ENCODE measurements around the gene IYD.
"Not testable (repeated sequence)": the region's sequence is repeated elsewhere in the genome, so short reads cannot be mapped to it uniquely, and the experiment has no call there.

The IYD gene

DNA sequence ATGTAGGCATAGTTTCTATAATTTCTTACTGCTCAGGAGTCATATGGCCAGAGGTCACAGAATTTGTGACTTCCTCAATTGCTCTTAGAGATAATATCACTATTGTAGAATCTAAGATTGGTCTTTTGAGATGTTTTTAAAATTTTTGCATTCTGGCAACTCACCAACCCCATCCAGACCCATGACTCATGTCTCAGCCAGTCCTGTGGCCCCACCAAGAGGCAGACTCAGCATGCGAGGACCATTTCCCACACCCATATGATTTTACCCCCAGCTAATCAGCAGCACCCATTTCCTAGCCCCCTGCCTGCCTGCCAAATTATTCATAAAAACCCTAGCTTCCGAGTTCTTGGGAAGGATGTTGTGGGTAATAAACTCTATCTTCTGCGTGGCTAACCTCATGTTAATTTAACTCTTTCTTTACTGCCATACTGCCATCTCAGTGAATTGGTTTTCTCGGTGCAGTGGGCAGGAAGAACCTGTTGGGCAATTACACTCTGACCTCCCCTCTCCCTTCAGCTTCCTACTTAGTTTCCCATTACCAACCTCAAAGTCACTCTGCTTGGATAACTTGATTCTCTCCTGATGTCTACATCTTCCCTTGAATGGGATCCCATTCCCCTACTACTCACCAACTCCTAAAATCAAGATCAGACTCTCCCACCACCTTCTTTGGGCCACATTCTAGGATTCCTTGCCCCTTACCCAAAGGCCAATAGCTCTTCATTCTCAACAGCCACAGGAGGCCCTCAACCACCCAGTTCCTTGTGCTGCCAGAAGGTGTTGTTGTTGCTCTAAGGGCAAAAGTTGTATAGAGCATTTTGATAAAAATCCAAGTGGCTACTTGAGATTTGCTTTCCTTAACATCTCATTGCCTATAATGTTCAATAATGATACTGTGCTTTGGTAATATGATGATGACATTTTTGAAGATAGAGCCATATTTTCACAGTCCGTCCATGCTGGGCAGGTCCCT is 16.2 kb upstream of the IYD start:
- no peak for DNase-seq (ENCODE audit: low read depth, low spot score)

DNA sequence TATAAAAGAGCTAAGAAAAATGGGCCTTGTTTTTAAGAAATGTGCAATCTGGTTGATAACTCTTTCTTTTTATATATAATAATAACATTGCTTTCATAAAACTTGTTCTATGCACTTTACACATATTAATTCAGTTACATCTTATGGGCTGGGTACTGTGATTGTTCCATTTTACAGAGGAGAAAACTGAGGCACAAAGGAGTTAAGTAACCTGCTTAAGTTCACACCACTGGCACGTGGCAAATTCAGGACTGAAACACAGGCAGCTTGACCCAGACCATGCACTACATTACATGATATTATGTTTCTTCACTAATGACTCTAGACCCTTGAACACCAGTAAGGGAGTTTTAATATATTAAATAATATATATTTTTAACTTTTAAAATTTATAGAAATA is 15.4 kb upstream of the IYD start:
- DNase-seq (ENCODE audit: low read depth, low spot score), result no peak

DNA sequence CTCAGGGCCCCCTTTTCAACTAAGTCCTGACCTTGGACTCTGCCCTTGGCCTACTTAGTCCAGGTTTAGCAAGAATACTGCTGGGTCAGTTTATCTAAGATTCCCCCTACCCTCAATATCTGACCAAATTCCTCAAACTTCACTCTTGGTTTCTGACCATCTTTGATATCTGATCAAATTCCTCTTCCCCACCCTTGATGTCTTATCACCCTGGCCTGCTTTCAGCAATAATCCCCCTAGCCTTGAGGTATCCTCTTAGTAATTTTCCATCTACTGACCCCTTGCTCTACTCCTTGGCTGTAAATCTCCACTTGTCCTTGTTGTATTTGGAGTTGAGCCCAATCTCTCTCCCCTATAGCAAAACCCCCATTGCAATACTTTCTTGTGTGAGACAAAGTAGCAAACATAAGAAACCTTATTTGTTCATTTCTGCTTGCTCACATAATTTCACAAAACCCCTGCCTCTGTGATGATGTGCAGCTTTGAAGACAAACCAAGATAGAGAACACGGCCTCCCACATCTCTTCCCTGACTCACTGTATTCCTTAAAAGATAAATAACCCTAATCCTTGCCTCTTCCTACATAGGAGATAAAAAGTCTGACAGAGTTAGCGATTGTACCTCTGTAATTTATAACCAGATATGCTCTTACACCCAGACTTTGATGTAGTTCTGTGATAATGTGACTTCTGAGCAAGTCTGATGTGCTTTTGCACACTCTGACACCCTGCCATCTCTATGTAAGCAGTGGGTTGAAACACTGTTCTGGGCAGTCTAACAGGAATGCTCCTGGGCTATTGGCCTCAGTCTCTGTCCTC is 13.8 kb upstream of the IYD start:
- DNase-seq (ENCODE audit: low read depth, low spot score), result no peak

DNA sequence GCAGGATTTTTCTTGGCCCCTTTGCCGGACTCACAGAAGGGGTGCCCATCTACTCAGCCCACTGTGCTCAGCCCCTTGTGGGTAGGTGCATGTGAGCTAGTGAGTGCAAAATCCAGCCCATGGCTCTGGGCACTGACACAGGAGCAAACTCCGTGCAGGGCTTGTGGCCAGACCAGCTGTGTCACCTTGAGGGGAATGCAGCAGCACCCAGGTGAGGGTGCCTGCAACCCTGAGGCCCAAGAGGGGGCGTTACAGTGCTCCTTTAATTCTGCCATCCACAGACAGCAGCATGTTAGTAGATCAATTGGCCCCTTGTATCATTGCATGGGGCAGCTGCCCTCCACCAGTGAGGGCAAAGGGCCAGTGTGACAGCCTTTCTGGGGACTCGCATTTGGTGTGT is 12.9 kb upstream of the IYD start:
- DNase-seq (ENCODE audit: low read depth, low spot score), result no peak

DNA sequence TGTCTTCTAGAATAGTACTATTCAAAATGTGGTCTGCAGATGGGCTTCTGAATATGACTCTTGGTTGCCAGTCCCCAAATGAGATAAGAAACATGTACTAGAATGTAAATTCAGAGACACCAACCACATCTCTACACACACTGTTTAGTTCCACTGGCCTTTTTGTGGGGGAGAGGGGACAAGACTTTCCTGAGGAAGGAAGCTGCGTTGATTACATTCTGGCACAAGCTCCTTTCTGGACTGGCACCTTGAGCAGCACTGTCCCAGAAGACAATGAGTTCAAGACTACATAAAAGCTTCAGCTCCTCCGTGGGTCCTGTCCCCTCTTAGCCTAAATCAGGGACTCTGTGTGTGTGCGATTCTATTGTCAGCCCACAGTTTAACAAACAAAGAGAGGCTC is 6.9 kb upstream of the IYD start:
- DNase-seq (ENCODE audit: low read depth, low spot score), result no peak

DNA sequence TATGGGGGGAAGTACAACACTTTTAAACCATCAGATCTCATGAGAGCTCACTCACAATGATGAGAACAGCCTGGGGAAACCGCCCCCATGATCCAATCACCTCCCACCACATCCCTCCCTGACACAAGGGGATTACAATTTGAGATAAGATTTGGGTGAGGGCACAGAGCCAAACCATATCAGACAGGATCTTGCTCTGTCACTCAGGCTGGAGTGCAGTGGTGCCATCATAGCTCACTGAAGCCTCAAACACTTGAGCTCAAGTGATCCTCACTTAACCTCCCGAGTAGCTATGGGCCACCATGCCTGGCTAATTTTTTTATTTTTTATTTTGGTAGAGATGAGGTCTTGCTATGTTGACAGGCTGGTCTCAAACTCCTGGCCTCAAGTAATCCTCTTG is 5.1 kb upstream of the IYD start:
- DNase-seq (ENCODE audit: low read depth, low spot score), result no peak

DNA sequence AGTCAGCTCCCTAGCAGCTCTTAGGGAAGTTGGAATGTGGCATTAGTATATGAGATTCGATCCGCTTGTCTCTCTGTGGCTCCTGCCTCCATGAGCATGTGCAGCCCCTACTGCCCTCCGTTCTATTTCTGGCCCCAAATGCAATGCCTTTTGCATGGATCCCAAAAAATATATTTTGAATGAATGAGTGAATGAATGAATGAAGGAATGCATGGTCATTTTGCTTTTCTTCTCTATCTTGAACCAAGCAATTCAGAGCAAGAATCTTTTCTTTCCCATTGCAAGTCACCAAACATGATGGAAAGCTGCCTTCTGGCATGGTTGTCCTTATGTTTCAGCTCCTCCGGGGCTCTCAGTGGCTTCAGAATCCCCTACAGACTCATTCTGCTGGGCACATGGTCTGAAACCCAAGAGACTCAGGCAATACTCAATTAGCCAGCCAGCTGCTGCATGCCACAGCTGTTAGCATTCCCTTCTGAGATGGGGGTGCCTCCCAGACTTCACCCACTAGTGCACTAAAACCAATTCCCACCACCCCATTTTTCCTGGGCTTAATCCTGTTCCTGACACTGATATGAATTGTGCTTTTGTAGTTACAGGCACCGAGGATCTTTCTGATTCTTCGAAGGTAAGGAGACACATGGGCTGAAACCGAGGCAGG is 2.6 kb upstream of the IYD start:
- no peak for DNase-seq (ENCODE audit: low read depth, low spot score)

DNA sequence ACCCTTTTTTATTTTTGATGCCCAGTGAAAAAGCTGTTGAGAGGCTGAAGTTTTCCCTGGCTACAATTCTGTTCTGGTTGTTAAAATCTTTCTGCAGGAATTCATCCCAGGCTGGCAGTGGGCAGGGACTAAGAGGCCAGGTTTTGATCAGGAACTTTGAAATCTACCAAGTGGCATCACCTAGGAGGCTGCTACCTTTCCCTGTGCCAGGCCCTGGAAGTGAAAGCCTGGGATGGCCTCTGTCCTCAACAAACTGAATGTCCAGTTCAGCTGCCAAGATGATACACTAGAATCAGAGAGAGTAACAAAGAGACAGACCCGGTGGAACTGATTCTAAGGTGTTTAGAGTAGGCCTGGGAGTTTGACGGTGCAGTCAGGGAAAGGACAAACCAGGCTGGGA is 596 bp downstream of the IYD start:
- no peak for DNase-seq (ENCODE audit: low read depth, low spot score)

DNA sequence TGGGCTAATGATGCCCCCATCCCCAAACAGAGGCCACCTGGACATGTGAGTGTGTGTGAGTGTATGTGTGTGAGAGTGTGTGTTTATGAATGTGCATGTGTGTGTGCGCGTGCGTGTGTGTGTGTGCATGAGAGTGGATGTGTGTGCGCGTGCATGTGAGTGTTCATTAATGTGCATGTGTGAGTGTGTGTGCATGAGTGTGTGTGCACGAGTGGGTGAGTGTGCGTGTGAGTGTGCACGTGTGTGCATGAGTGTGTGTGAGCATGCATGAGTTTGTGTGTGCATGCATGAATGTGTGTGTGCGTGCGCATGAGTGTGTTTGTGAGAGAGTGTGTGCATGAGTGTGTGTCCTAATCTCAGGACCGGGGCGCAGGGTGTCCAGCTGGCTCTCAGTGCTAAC is 1.3 kb downstream of the IYD start:
- no peak for DNase-seq (ENCODE audit: low read depth, low spot score)

DNA sequence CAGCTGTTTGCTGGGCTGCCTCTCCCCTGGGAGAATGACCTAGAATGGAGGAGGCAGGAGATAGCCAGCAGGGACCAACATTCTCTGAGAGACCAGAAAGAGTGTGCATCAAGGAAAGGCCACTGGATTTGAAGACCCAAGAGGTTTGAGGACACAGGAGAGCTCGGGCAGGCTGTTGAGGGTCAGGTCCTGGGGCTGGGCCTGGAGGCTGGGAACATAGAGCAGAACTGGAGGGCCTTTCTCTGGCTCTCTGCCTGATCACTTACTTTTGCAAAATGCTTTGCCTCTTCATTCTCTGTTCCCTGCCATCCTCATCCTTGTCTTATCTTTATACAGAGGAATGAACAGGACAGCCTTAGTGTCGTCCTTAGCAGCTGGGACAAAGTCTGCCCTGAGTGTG is 2.5 kb downstream of the IYD start:
- DNase-seq (ENCODE audit: low read depth, low spot score), result no peak

DNA sequence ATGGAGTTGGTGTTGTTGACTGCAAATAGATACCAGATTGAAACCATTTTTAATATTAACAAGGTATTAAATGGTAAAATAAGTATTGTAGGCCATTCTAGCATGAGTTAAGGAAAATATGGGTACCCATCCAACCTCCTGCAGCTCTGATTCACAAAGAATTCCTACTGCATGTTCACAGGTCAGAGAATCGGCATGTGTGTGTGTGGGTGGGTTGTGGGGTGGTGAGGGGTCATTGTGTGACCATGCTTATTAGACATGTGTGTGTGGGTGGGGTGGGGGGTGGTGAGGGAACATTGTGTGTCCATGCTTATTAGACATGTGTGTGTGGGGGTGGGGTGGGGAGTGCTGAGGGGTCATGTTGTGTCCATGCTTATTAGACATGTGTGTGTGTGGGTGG is 3.2 kb downstream of the IYD start:
- DNase-seq (ENCODE audit: low read depth, low spot score), result no peak

DNA sequence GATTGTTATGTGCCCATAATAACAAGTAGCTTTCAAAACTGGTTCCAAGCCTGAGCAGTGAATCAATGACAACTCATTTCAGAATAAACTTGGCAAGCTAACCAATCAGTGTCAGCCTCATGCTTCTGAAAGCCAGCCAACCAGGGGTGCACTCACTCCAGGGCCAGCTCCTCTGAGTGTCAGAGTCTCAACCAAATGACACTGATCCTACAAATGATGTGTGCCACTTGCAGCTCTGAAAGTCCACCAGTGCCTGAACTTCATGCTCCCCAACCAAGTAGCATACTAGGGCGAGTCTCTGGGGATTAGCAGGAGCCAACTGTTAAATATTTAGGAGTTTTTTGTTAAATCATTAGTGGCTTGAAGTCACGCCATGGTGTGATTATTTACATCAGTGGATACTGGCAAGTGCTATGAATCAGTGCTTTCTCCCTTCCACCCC is 4.5 kb downstream of the IYD start:
- DNase-seq (ENCODE audit: low read depth, low spot score), result no peak

DNA sequence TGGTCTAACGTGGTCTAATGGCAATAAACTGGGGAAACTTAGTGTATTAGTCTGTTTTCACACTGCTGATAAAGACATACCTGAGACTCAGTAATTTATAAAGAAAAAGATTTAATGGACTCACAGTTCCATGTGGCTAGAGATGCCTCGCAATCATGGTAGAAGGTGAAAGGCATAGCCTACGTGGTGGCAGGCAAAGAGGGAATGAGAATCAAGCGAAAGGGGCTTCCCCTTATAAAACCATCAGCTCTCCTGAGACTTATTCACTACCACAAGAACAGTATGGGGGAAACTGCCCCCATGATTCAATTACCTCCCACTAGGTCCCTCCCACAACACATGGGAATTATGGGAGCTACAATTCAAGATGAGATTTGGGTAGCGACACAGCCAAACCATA is 5.5 kb downstream of the IYD start:
- not testable (repeated sequence) for DNase-seq (ENCODE audit: low read depth, low spot score)

DNA sequence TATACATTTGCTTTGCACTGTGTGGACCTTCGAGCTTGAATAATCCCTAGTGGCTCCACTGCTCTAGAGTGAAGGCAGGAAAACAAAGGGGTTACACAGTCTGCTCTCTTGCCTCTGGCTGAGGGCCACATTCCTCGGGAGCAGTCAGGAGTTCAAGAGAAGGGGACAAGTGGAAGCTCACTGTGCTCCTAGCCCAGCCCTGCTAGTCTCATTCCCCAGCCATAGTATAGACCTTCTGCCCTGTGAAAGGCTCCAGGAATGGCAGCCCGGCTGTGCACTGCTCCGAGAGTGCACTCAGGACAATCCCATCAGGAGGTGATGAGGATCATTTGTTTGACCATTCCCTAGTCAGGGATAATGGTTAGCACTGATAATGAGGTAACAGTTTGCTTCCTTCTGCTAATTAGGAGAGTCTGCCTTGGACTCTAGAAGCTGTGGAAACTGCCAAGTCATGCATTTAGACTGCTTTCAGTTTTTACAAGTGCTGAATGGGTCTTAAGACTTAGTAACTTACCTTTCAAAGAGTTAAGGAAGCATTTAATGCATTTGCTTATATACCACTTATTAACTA is 8.5 kb downstream of the IYD start:
- DNase-seq (ENCODE audit: low read depth, low spot score), result no peak

DNA sequence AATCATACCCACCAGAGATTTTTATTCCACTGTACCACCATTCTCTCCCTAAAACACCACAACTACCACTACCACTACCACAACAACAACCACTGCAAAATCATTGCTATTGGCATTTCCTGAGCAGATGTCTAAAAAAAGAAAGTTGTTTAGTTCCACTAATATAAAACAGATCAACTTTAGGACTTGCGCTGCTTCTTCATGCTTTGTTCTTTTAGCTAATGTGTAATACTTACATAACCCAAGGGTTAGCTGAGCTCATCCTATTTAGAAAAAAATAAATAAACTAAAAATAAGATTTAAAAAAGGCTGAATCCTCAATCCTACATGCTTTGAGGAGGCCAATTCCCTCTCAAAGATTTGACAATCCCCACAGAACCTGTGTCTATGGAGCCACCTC is 11.4 kb downstream of the IYD start:
- no peak for DNase-seq (ENCODE audit: low read depth, low spot score)

DNA sequence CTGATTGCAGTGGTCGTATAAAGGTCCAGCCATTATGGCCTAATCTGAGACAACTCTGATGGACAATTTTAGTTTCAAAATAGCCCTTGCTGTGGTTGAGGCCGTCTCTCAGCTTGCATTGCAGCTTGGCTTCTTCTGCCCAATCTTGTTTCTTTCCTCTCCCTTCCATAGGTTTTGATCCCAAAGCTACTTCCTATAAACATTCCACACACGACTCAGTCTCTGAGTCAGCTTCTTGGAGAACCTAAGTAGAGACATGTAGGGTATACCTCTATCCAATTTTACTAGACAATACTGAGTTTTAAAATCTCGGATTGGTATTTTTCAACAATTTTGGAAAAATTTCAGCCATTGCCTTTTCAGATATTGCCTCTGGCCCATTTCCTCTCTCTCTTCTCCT is 13.4 kb downstream of the IYD start:
- DNase-seq (ENCODE audit: low read depth, low spot score), result no peak

DNA sequence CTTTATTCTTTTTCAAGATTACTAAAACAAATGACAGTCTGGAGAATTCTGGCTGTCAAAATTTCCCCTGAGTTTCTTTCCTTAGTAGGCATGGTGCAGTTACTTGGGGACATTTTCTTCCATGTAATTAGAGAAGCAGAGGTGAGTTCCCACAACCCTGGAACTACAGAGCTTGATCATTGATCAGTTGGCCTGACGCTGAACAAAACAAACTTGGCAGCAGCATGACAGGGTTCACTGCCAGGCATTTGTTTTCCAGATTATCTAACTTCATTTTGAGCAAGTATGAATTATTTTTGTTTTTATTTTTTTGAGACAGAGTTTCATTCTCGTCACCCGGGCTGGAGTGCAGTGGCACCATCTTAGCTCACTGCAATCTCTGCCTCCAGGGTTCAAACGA is 22.6 kb downstream of the IYD start:
- no peak for DNase-seq (ENCODE audit: low read depth, low spot score)

DNA sequence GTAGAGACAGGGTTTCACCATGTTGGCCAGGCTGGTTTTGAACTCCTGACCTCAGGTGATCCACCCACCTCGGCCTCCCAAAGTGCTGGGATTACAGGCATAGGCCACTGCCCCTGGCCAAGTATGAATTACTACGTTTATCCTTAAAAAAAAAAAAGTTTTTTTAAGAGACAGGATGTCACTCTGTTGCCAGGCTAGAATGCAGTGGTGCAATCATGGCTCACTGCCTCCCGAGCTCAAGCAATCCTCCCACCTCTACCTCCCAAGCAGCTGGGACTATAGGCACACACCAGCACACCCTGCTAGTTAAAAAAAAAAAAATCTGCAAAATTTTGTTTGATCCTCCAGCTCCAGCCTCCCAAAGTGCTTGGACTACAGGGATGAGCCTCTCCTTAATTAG is 23.1 kb downstream of the IYD start:
- DNase-seq (ENCODE audit: low read depth, low spot score), result no peak

DNA sequence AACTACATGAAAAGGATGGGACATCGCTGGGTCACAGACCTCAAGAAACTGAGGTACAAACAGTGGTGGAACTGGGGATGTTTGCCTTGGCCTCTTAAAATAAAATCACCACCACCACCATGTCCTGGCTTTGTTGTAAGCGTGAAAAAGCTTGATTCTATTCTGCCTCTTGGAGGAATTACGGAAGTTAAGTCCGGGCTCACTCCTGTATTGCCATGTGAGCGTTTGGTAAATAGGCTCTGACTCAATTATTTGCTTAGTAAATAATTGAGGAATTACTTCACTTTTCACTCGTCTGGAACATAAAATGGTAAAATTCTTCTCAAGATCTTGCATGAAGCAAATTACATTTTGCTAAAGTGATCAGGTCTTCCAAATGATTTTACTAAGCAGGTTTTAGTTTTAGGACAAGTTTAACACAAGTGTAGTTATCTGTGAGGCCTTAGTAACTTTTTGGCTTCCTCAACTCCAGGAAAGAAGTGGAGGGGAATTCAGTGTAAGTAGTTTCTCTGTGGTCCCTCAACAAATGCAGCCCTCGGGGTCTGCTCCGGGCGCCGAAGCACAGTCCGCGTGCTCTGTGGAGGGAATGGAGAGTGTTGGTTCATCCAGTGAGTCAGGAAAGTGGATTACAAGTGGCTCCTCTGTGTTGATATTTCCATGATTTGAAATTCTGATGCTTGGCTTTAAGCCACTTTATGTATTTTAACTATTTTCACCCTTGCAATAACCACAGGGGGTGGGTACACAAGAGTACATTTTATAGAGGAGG is 23.8 kb downstream of the IYD start:
- no peak for DNase-seq (ENCODE audit: low read depth, low spot score)

DNA sequence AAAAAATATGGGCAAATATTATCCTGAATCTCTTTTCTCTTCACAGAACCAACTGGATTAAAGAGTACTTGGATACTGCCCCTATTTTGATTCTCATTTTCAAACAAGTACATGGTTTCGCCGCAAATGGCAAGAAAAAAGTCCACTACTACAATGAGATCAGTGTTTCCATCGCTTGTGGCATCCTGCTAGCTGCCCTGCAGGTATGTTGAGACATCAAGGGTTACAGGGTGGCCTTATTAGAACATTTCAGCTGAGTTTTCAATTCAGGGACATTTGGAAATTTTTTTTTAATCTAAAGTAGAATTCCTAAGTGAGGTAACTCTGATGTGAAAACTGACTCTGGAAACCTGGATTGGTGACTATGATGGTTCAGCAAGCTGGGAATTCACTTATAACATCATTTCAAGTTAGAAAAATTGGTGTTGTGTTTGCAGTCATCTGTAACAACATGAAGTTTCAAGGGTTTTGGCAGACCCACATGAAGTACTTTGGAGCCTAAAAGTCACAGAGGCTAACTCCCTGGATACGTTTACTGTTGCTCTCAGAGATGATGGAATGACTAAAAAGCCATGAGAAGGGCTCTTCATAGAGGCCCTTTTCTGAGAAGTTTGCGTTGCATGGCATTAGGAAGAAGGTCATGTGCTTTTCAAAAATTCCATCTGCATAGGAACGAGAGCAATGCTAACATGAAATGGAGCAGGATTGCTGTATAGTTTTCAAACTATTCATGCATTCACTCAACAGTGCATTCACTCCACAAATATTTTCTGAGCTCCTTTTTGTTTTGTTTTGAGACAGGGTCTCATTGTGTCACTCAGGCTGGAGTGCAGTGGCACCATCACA is 25.5 kb downstream of the IYD start:
- DNase-seq (ENCODE audit: low read depth, low spot score), result no peak

All from activated CD4-positive, CD25-positive, alpha-beta regulatory T cell treated with anti-CD3 and anti-CD28 coated beads, Interleukin-2, amount 50 U/mL, for 16 hours (primary cell).